ENCODE results near the gene RAB3C. TPM values are rescaled to one million over a fixed set of nuclear protein-coding genes. Genes with fewer than 3 reads are reported as not detected.
A peak's percentile ranks its signal among the peaks of the same experiment; 100 is the strongest.
"Not testable (repeated sequence)": the region's sequence is repeated elsewhere in the genome, so short reads cannot be mapped to it uniquely, and the experiment has no call there.

The RAB3C gene, protein sequence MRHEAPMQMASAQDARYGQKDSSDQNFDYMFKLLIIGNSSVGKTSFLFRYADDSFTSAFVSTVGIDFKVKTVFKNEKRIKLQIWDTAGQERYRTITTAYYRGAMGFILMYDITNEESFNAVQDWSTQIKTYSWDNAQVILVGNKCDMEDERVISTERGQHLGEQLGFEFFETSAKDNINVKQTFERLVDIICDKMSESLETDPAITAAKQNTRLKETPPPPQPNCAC
- total RNA-seq (2022): not detected in 2 replicates
- percentile 1 among the genes with signal in this experiment for Bru-seq, nascent RNA
- not detected for BruChase-seq, experiment 1, labeled RNA remaining after a 6-hour chase
- percentile 0 among the genes with signal in this experiment for BruChase-seq, experiment 2, labeled RNA remaining after a 2-hour chase
- long read RNA-seq: 0 reads

DNA sequence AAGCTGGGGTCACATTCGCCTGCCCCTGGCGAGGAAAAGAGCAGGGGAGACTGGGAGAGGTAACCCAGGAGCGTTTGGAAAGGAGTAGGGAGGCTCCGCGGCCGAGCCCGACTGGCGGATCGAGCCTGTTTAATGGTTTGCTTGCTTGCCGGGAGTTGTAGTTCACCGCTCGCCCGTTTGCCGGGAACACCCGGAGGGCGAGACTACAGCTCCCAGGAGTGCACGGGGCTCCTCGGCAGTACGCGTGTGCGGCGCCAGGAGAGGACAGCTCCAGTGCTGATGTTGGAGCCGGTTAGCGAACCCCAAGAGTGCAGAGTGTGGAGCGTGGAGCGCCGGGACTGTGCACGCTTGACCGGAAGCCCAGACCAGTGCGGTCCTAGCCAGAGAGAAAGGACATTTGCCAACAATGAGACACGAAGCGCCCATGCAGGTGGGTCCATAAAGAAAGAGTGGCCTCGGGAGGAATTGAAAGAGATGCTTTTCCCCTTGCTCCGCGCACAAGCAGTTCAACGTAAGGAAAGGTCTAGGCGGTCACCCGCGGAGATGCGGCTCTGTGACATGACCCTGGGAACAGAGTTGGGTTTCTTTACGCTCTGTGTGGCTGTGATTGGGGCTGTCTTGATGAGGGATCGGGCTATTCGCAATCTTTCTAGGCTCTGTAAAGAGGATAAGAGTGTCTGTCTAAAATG lies at the start of gene RAB3C:
Gene RAB3C, plus strand, starts transcription at position 273 of the 689 bp plus-strand sequence. Its CDS starts 134 bp downstream, at position 407.
- intact Hi-C loops (cut with micrococcal nuclease): no loop called here
- ChIA-PET POLR2A (no interaction called here), CTCF (interaction anchor here (0.6 to 0.7 kb wide), 2 partner anchors 266 to 311 kb away, joined by 3 read pairs; no protein-coding TSS in a partner anchor)
- peaks cover 14% of the 10 kb centered on the region for H3K4me1 Mint-ChIP-seq (ENCODE audit: insufficient read depth, unreplicated experiment)
- DNase-seq (ENCODE audit: unreplicated experiment): peak; percentile 80
- no peaks in the 10 kb centered on the region for H3K36me3 Mint-ChIP-seq (ENCODE audit: insufficient read depth, unreplicated experiment)
- TF ChIP-seq, protein P1, sequence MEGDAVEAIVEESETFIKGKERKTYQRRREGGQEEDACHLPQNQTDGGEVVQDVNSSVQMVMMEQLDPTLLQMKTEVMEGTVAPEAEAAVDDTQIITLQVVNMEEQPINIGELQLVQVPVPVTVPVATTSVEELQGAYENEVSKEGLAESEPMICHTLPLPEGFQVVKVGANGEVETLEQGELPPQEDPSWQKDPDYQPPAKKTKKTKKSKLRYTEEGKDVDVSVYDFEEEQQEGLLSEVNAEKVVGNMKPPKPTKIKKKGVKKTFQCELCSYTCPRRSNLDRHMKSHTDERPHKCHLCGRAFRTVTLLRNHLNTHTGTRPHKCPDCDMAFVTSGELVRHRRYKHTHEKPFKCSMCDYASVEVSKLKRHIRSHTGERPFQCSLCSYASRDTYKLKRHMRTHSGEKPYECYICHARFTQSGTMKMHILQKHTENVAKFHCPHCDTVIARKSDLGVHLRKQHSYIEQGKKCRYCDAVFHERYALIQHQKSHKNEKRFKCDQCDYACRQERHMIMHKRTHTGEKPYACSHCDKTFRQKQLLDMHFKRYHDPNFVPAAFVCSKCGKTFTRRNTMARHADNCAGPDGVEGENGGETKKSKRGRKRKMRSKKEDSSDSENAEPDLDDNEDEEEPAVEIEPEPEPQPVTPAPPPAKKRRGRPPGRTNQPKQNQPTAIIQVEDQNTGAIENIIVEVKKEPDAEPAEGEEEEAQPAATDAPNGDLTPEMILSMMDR (IDR thresholded peaks at IDR 0.05; ENCODE audit: unreplicated experiment): no peak
- H3K27me3 Mint-ChIP-seq (ENCODE audit: insufficient read depth, unreplicated experiment): peaks cover 70% of the 10 kb centered on the region
- H3K4me3 Mint-ChIP-seq (ENCODE audit: unreplicated experiment): peak within 1 kb of the TSS; percentile 79
- no peak within 1 kb of the TSS for H3K27ac Mint-ChIP-seq (ENCODE audit: low read depth, unreplicated experiment)
- BruUV-seq (replicated peaks): no TSS peak
- H3K9me3 Mint-ChIP-seq (ENCODE audit: unreplicated experiment): no peaks in the 10 kb centered on the region

DNA sequence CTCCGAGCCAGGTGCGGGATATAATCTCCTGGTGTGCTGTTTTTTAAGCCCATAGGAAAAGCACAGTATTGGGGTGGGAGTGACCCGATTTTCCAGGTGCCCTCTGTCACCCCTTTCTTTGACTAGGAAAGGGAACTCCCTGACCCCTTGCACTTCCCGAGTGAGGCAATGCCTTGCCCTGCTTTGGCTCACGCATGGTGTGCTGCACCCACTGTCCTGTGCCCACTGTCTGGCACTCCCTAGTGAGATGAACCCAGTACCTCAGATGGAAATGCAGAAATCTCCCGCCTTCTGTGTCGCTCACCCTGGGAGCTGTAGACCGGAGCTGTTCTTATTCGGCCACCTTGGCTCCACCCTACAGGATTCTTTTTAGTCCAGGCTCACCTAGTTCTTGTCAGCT lies 40.9 kb upstream of the RAB3C start:
- H3K36me3 Mint-ChIP-seq (ENCODE audit: insufficient read depth, unreplicated experiment); CTCF ChIA-PET; H3K4me1 Mint-ChIP-seq (ENCODE audit: insufficient read depth, unreplicated experiment); DNase-seq (ENCODE audit: unreplicated experiment); H3K27ac Mint-ChIP-seq (ENCODE audit: low read depth, unreplicated experiment); BruUV-seq (replicated peaks); H3K4me3 Mint-ChIP-seq (ENCODE audit: unreplicated experiment); H3K9me3 Mint-ChIP-seq (ENCODE audit: unreplicated experiment); POLR2A ChIA-PET; intact Hi-C loops (cut with micrococcal nuclease): not testable (repeated sequence)
- peaks cover 22% of the 10 kb centered on the region for H3K27me3 Mint-ChIP-seq (ENCODE audit: insufficient read depth, unreplicated experiment)

DNA sequence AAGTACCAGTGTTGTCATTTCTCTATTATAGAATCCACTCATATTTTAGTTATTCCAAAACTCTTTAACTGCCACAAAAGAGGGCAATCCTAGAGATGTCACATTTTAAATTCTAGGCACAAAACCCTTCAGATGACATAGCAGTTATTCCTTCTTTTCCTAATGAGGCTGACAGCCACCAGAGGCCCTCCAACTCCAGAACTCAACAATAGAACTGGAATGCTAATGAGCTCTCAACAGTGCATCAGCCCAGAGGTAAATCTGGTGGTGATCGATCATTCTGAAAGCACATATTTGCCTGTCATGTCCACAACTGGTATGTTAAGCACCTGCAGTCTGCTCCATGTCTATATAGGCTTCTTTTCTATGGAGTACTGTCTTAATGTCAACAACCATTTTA lies 40.2 kb upstream of the RAB3C start:
- ChIA-PET POLR2A (no interaction called here), CTCF (no interaction called here)

DNA sequence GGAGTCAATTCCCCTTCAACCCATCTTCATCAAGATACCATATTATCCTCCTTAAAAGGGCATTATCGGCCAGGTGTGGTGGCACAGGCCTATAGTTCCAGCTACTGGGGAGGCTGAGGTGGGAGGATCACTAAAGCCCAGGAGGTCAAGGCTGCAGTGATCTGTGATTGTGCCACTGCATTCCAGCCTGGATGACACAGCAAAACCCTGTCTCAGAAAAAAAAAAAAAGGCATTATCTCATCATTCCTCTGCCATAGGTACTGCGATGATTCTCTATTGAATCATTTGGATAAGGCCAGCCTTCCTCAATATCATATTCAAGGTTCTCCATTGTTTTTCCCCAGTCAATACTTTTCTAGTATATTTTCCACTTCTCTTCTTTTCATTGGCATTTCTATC lies 39.2 kb upstream of the RAB3C start:
- H3K27me3 Mint-ChIP-seq (ENCODE audit: insufficient read depth, unreplicated experiment): peaks cover 22% of the 10 kb centered on the region
- H3K4me1 Mint-ChIP-seq (ENCODE audit: insufficient read depth, unreplicated experiment): no peaks in the 10 kb centered on the region
- TF ChIP-seq, protein P1 (IDR thresholded peaks at IDR 0.05; ENCODE audit: unreplicated experiment): no peak
- intact Hi-C loops (cut with micrococcal nuclease): no loop called here
- H3K9me3 Mint-ChIP-seq (ENCODE audit: unreplicated experiment): peaks cover 8% of the 10 kb centered on the region
- no TSS peak for BruUV-seq (replicated peaks)
- H3K27ac Mint-ChIP-seq (ENCODE audit: low read depth, unreplicated experiment): no peak overlapping the region
- DNase-seq (ENCODE audit: unreplicated experiment): no peak
- H3K36me3 Mint-ChIP-seq (ENCODE audit: insufficient read depth, unreplicated experiment): no peaks in the 10 kb centered on the region
- H3K4me3 Mint-ChIP-seq (ENCODE audit: unreplicated experiment): no peak overlapping the region
- POLR2A ChIA-PET: no interaction called here
- CTCF ChIA-PET: no interaction called here

More for the DNA sequence above, 40.2 kb upstream of the RAB3C start:
- H3K4me3 Mint-ChIP-seq (ENCODE audit: unreplicated experiment): no peak overlapping the region
- no peak for DNase-seq (ENCODE audit: unreplicated experiment)
- H3K36me3 Mint-ChIP-seq (ENCODE audit: insufficient read depth, unreplicated experiment): no peaks in the 10 kb centered on the region
- no peak overlapping the region for H3K27ac Mint-ChIP-seq (ENCODE audit: low read depth, unreplicated experiment)
- peaks cover 8% of the 10 kb centered on the region for H3K9me3 Mint-ChIP-seq (ENCODE audit: unreplicated experiment)
- no peaks in the 10 kb centered on the region for H3K4me1 Mint-ChIP-seq (ENCODE audit: insufficient read depth, unreplicated experiment)
- TF ChIP-seq, protein P1 (IDR thresholded peaks at IDR 0.05; ENCODE audit: unreplicated experiment): no peak
- peaks cover 22% of the 10 kb centered on the region for H3K27me3 Mint-ChIP-seq (ENCODE audit: insufficient read depth, unreplicated experiment)
- BruUV-seq (replicated peaks): no TSS peak
- intact Hi-C loops (cut with micrococcal nuclease): no loop called here
